ENCODE data around the gene OGFOD3.

OGFOD3 gene

DNA sequence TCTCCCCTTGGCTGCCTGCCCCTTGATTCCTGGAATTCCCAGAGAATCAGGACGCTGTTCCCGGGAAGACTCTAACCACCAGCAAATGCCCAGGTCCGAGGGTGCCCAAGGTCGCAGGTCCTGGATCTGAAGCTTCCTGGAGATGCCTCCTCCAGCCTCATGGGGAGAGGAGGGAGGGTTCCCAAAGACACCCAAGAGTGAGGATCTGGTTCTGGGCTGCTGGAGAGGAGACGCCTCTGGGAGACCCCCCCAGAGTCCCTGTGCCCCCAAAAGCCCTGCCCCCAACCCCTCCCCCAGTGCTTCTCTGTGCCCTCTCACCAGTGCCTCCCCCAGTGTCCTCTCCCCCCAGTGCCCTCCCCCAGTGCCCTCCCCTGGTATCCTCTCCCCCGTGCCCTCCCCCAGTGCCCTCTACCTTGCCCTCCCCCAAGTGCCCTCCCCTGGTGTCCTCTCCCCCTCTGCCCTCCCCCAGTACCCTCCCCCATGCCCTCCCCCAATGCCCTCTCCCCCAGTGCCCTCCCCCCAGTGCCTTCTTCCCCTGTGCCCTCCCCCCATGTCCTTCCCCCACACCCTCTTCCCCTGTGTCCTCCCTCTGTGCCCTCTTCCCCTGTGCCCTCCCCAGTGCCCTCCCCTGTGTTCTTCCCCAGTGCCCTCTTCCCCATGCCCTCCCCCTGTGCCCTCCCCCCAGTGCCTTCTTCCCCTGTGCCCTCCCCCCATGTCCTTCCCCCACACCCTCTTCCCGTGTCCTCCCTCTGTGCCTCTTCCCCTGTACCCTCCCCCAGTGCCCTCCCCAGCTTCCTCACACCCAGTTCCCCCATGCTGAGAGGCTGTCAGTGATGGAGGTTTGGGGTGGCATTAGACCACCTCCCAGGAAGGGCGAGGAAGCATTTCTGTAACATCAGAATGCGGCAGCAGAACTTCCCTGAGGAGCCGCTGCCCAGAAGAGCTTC lies 78.5 kb downstream of the OGFOD3 start:
- H3K27ac ChIP-seq: peak overlapping the region; percentile 18; the same call in 1 of the 2 replicates

More for the DNA sequence above, 78.5 kb downstream of the OGFOD3 start:
- TF ChIP-seq, protein P1, sequence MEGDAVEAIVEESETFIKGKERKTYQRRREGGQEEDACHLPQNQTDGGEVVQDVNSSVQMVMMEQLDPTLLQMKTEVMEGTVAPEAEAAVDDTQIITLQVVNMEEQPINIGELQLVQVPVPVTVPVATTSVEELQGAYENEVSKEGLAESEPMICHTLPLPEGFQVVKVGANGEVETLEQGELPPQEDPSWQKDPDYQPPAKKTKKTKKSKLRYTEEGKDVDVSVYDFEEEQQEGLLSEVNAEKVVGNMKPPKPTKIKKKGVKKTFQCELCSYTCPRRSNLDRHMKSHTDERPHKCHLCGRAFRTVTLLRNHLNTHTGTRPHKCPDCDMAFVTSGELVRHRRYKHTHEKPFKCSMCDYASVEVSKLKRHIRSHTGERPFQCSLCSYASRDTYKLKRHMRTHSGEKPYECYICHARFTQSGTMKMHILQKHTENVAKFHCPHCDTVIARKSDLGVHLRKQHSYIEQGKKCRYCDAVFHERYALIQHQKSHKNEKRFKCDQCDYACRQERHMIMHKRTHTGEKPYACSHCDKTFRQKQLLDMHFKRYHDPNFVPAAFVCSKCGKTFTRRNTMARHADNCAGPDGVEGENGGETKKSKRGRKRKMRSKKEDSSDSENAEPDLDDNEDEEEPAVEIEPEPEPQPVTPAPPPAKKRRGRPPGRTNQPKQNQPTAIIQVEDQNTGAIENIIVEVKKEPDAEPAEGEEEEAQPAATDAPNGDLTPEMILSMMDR (IDR thresholded peaks at IDR 0.05): no peak
- TF ChIP-seq ZFX (IDR thresholded peaks at IDR 0.05; ENCODE audit: borderline replicate concordance): no peak

Measured in 22Rv1 (cell line).